ENCODE results near the gene HEMK1.

Gene HEMK1

GRCh38 chr3:50575372-50575771 lies 6.0 kb downstream of the HEMK1 start:
- no peak for DNase-seq

- DNase-seq = no peak
These were observed 8.0 kb downstream of the HEMK1 start for GRCh38 chr3:50577348-50577747.

GRCh38 chr3:50580683-50581458 lies 11.5 kb downstream of the HEMK1 start:
- DNase-seq = no peak

GRCh38 chr3:50581459-50581842 lies 12.1 kb downstream of the HEMK1 start:
- no peak for DNase-seq

GRCh38 chr3:50582083-50582482 lies 12.8 kb downstream of the HEMK1 start:
- DNase-seq = no peak

GRCh38 chr3:50583897-50584296 lies 14.6 kb downstream of the HEMK1 start:
- no peak for DNase-seq

GRCh38 chr3:50584391-50584790 lies 15.1 kb downstream of the HEMK1 start:
- DNase-seq = no peak

- DNase-seq = no peak
These were observed 16.8 kb downstream of the HEMK1 start for GRCh38 chr3:50585919-50586762.

- no peak for DNase-seq
These were observed 17.4 kb downstream of the HEMK1 start for GRCh38 chr3:50586763-50587070.

GRCh38 chr3:50587373-50587772 lies 18.1 kb downstream of the HEMK1 start:
- DNase-seq = no peak

- DNase-seq = no peak
These were observed 18.8 kb downstream of the HEMK1 start for GRCh38 chr3:50587806-50588758.

GRCh38 chr3:50588759-50589433 lies 19.6 kb downstream of the HEMK1 start:
- DNase-seq = no peak

- DNase-seq = no peak
These were observed 21.9 kb downstream of the HEMK1 start for GRCh38 chr3:50591196-50591741.

GRCh38 chr3:50592568-50592967 lies 23.2 kb downstream of the HEMK1 start:
- DNase-seq = no peak

- no peak for DNase-seq
These were observed 25.0 kb downstream of the HEMK1 start for GRCh38 chr3:50594253-50594785.

GRCh38 chr3:50599115-50599715 lies 29.9 kb downstream of the HEMK1 start:
- DNase-seq = no peak

GRCh38 chr3:50599716-50600118 lies 30.4 kb downstream of the HEMK1 start:
- no peak for DNase-seq

- DNase-seq = peak; percentile 87
These were observed 30.9 kb downstream of the HEMK1 start for GRCh38 chr3:50600141-50600753.

GRCh38 chr3:50600841-50601591 lies 31.7 kb downstream of the HEMK1 start:
- peak; percentile 97 for DNase-seq

GRCh38 chr3:50602595-50603191 lies 33.4 kb downstream of the HEMK1 start:
- no peak for DNase-seq

All from OCI-M1 (cell line).